Hepatocyte (in vitro differentiated cells): ENCODE results near the gene LYPD1.

ENCODE experiments used
- CTCF ChIP-seq: fragments of 200-600 bp; sonication (generic); IDR thresholded peaks from 2 replicates; pipeline ENCODE4 v1.5.1; 2016; ENCODE audit warnings: antibody characterized with exemption, mild to moderate bottlenecking; ENCODE audit not compliant: poor library complexity
- EZH2 ChIP-seq: fragments of 200-600 bp; sonication (generic); IDR thresholded peaks from 2 replicates; pipeline ENCODE4 v1.6.1; 2016; ENCODE audit warnings: antibody characterized with exemption, mild to moderate bottlenecking, borderline replicate concordance

GRCh38 chr2:132665401-132666140, 4.4 kb downstream of the LYPD1 start:
- TF ChIP-seq CTCF = no peak
- TF ChIP-seq EZH2 = no peak
